BLaER1 treated with 17β-estradiol and CSF1 and Interleukin-3, amounts not matched to agents 10 nM and 100 nM (cell line): ENCODE data around the gene PRKCA.

Experiments used
- H3K27ac ChIP-seq, 11 experiments: shearing (Covaris generic); formaldehyde crosslinking; 2 replicates each; pipeline ENCODE4 v1.8.1; 2022
- H3K27me3 ChIP-seq, 11 experiments: shearing (Covaris generic); formaldehyde crosslinking; 2 replicates each; pipeline ENCODE4 v1.8.1; 2022
- H3K36me3 ChIP-seq, 11 experiments: shearing (Covaris generic); formaldehyde crosslinking; 2 replicates each; pipeline ENCODE4 v1.8.1; 2022
- H3K4me1 ChIP-seq, 10 experiments: shearing (Covaris generic); formaldehyde crosslinking; 2 replicates each; pipeline ENCODE4 v1.8.1; 2022
- H3K4me2 ChIP-seq, 11 experiments: shearing (Covaris generic); formaldehyde crosslinking; 2 replicates each; pipeline ENCODE4 v1.8.1; 2022
- H3K4me3 ChIP-seq, 10 experiments: shearing (Covaris generic); formaldehyde crosslinking; 2 replicates each; pipeline ENCODE4 v1.8.1; 2022
- H3K9ac ChIP-seq, 11 experiments: shearing (Covaris generic); formaldehyde crosslinking; 2 replicates each; pipeline ENCODE4 v1.8.1; 2022
- H3K9me3 ChIP-seq, 11 experiments: shearing (Covaris generic); formaldehyde crosslinking; replicated peaks in 1 of 11; 2 replicates each; pipeline ENCODE4 v1.8.1; 2022
- H4K20me1 ChIP-seq, 11 experiments: shearing (Covaris generic); formaldehyde crosslinking; 2 replicates each; pipeline ENCODE4 v1.8.1; 2022
- Cebpa-rat ChIP-seq, 11 experiments: shearing (Covaris generic); IDR thresholded peaks; 2 replicates each; pipeline ENCODE4 v1.8.1; 2022

Gene PRKCA

DNA sequence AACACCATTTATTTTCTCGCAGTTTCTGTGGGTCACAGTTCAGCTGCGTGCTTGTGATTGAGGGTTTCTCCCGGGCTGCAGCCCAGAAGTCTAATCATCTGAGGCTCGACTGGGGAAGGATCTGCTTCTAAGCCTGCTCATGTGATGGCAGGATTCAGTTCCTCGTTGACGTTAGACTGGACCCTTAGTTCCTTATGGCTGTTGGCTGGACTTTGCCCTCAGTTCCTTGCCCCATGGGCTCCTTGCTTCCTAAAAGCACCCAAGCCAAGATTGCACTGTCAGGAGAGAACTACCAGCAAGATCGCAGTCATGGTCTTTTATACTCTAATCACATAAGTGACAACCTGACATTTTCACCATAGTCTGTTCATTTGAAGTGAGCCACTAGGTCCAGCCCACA lies 250.0 kb downstream of the PRKCA start:
- peaks cover 0 to 41% (median 3%) of the 10 kb centered on the region in 11 experiments; a peak in 9 of 22 replicates for H3K9me3 ChIP-seq
- H3K27ac ChIP-seq, result no peak overlapping the region
- peaks cover 0 to 63% (median 0%) of the 10 kb centered on the region in 11 experiments; a peak in 4 of 22 replicates for H3K36me3 ChIP-seq
- peak overlapping the region in 2 of 11 experiments; percentile 4 to 15; a peak in 3 of 22 replicates for H3K4me2 ChIP-seq
- H3K27me3 ChIP-seq, result no peaks in the 10 kb centered on the region
- peaks cover 0 to 8% (median 0%) of the 10 kb centered on the region in 11 experiments; a peak in 1 of 22 replicates for H4K20me1 ChIP-seq
- no peak overlapping the region for H3K9ac ChIP-seq
- H3K4me3 ChIP-seq, result no peak overlapping the region
- TF ChIP-seq Cebpa-rat (IDR thresholded peaks at IDR 0.05), result no peak
- peaks cover 7 to 48% (median 13%) of the 10 kb centered on the region in 10 experiments; a peak in 19 of 20 replicates for H3K4me1 ChIP-seq

DNA sequence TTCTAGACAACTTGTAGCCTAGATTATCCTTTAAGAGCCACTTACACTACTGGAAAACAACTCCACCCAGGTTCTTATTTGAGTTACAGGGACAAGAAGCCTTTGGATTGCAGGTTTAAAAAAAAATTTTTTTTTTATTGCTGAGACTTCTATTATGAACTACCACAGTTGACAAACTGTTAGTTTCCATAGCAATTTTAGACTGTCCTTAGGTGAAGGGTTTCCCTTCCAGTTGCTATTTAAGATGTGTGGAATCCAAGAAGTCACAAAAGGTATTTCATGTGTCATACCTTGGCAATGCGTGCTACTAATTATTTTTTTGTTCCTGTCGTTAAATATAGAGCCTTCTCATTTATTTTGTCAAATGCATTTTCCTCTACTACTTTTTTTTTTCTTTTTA lies 253.2 kb downstream of the PRKCA start:
- Histone ChIP-seq H3K36me3 (peaks cover 0 to 82% (median 0%) of the 10 kb centered on the region in 11 experiments; a peak in 6 of 22 replicates), H3K27ac (no peak overlapping the region), H3K27me3 (no peaks in the 10 kb centered on the region), H3K9ac (no peak overlapping the region), H3K4me2 (no peak overlapping the region), H3K4me3 (no peak overlapping the region), H3K9me3 (peaks cover 0 to 37% (median 2%) of the 10 kb centered on the region in 11 experiments; a peak in 9 of 22 replicates), H4K20me1 (peaks cover 0 to 29% (median 0%) of the 10 kb centered on the region in 11 experiments; a peak in 2 of 22 replicates), H3K4me1 (peaks cover 0 to 34% (median 0%) of the 10 kb centered on the region in 10 experiments; a peak in 4 of 20 replicates)
- TF ChIP-seq Cebpa-rat (IDR thresholded peaks at IDR 0.05), result no peak

GRCh38 chr17:66557200-66557599 lies 254.8 kb downstream of the PRKCA start:
- Histone ChIP-seq H3K36me3 (peaks cover 0 to 79% (median 0%) of the 10 kb centered on the region in 11 experiments; a peak in 6 of 22 replicates), H3K4me2 (no peak overlapping the region)

DNA sequence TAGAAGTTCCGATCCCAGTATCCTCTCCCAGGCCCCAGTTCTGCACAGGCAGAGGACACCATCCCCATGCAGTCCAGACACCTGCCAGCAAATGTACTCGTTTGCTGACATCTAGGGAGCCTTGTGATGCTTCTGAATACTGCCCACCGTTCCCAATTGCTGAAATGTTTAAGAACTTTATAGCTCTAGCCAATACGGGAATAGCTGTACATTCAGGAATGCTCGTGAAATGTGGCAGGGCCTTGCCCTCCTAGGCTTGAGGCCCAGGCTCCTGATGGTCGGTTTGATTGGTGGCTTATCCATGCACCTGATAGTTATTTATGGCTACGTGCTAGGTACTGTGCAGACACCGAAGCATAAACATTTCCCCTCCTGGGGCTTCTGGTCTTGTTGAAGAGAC lies 255.5 kb downstream of the PRKCA start:
- TF ChIP-seq Cebpa-rat (IDR thresholded peaks at IDR 0.05), result no peak
- H3K9ac ChIP-seq, result no peak overlapping the region
- no peak overlapping the region for H3K4me3 ChIP-seq
- peaks cover 0 to 29% (median 0%) of the 10 kb centered on the region in 11 experiments; a peak in 2 of 22 replicates for H4K20me1 ChIP-seq
- H3K27me3 ChIP-seq, result no peaks in the 10 kb centered on the region
- H3K27ac ChIP-seq, result no peak overlapping the region
- no peak overlapping the region for H3K4me2 ChIP-seq
- H3K9me3 ChIP-seq, result peaks cover 0 to 18% (median 5%) of the 10 kb centered on the region in 11 experiments; a peak in 9 of 22 replicates
- peaks cover 0 to 21% (median 0%) of the 10 kb centered on the region in 10 experiments; a peak in 2 of 20 replicates for H3K4me1 ChIP-seq
- H3K36me3 ChIP-seq, result peaks cover 0 to 79% (median 0%) of the 10 kb centered on the region in 11 experiments; a peak in 6 of 22 replicates

More at GRCh38 chr17:66557200-66557599, 254.8 kb downstream of the PRKCA start:
- peaks cover 0 to 28% (median 0%) of the 10 kb centered on the region in 10 experiments; a peak in 4 of 20 replicates for H3K4me1 ChIP-seq
- H3K4me3 ChIP-seq, result no peak overlapping the region
- no peak overlapping the region for H3K27ac ChIP-seq
- H3K9ac ChIP-seq, result no peak overlapping the region
- H3K9me3 ChIP-seq, result peaks cover 0 to 24% (median 5%) of the 10 kb centered on the region in 11 experiments; a peak in 9 of 22 replicates
- no peak for TF ChIP-seq Cebpa-rat (IDR thresholded peaks at IDR 0.05)
- H3K27me3 ChIP-seq, result no peaks in the 10 kb centered on the region
- peaks cover 0 to 29% (median 0%) of the 10 kb centered on the region in 11 experiments; a peak in 2 of 22 replicates for H4K20me1 ChIP-seq

- Histone ChIP-seq H4K20me1 (peaks cover 0 to 27% (median 0%) of the 10 kb centered on the region in 11 experiments; a peak in 2 of 22 replicates), H3K9me3 (peaks cover 0 to 6% (median 3%) of the 10 kb centered on the region in 11 experiments; a peak in 6 of 22 replicates), H3K4me2 (no peak overlapping the region), H3K4me1 (peaks cover 0 to 35% (median 0%) of the 10 kb centered on the region in 10 experiments; a peak in 4 of 20 replicates), H3K27ac (no peak overlapping the region), H3K36me3 (peaks cover 0 to 51% (median 0%) of the 10 kb centered on the region in 11 experiments; a peak in 6 of 22 replicates), H3K9ac (no peak overlapping the region), H3K27me3 (no peaks in the 10 kb centered on the region), H3K4me3 (no peak overlapping the region)
- TF ChIP-seq Cebpa-rat (IDR thresholded peaks at IDR 0.05), result no peak
Measured at GRCh38 chr17:66560691-66561090, 258.3 kb downstream of the PRKCA start.

- no peaks in the 10 kb centered on the region for H3K27me3 ChIP-seq
- no peak overlapping the region for H3K4me3 ChIP-seq
- no peak overlapping the region for H3K27ac ChIP-seq
- peaks cover 0 to 6% (median 3%) of the 10 kb centered on the region in 11 experiments; a peak in 6 of 22 replicates for H3K9me3 ChIP-seq
- H3K4me1 ChIP-seq, result peaks cover 0 to 50% (median 0%) of the 10 kb centered on the region in 10 experiments; a peak in 4 of 20 replicates
- no peak overlapping the region for H3K4me2 ChIP-seq
- no peak overlapping the region for H3K9ac ChIP-seq
- H3K36me3 ChIP-seq, result peaks cover 0 to 37% (median 0%) of the 10 kb centered on the region in 11 experiments; a peak in 6 of 22 replicates
- no peak for TF ChIP-seq Cebpa-rat (IDR thresholded peaks at IDR 0.05)
- peaks cover 0 to 22% (median 0%) of the 10 kb centered on the region in 11 experiments; a peak in 2 of 22 replicates for H4K20me1 ChIP-seq
Measured at GRCh38 chr17:66562119-66562518, 259.7 kb downstream of the PRKCA start.

- peak overlapping the region in 2 of 11 experiments; percentile 25 to 29; a peak in 4 of 22 replicates for H3K4me2 ChIP-seq
- H3K27ac ChIP-seq, result no peak overlapping the region
- H3K36me3 ChIP-seq, result peaks cover 0 to 38% (median 0%) of the 10 kb centered on the region in 11 experiments; a peak in 6 of 22 replicates
- peaks cover 0 to 5% (median 0%) of the 10 kb centered on the region in 11 experiments; a peak in 1 of 22 replicates for H4K20me1 ChIP-seq
- H3K9ac ChIP-seq, result no peak overlapping the region
- H3K4me1 ChIP-seq, result peaks cover 0 to 46% (median 0%) of the 10 kb centered on the region in 10 experiments; a peak in 4 of 20 replicates
- TF ChIP-seq Cebpa-rat (IDR thresholded peaks at IDR 0.05), result no peak
- H3K27me3 ChIP-seq, result no peaks in the 10 kb centered on the region
- H3K4me3 ChIP-seq, result no peak overlapping the region
- peaks cover 4 to 16% (median 11%) of the 10 kb centered on the region in 11 experiments; a peak in 17 of 22 replicates for H3K9me3 ChIP-seq
Measured at GRCh38 chr17:66564992-66565465, 262.6 kb downstream of the PRKCA start.

GRCh38 chr17:66567234-66568170 lies 265.1 kb downstream of the PRKCA start:
- Histone ChIP-seq H3K4me1 (peaks cover 0 to 46% (median 0%) of the 10 kb centered on the region in 10 experiments; a peak in 4 of 20 replicates), H3K36me3 (peaks cover 0 to 34% (median 0%) of the 10 kb centered on the region in 11 experiments; a peak in 3 of 22 replicates), H3K27ac (no peak overlapping the region), H3K27me3 (no peaks in the 10 kb centered on the region), H3K9ac (peak overlapping the region in 1 of 11 experiments; percentile 18; a peak in 1 of 22 replicates), H4K20me1 (peaks cover 0 to 5% (median 0%) of the 10 kb centered on the region in 11 experiments; a peak in 1 of 22 replicates), H3K9me3 (peaks cover 0 to 12% (median 10%) of the 10 kb centered on the region in 11 experiments; a peak in 15 of 22 replicates), H3K4me2 (peak overlapping the region in 2 of 11 experiments; percentile 31 to 32; a peak in 2 of 22 replicates), H3K4me3 (no peak overlapping the region)
- no peak for TF ChIP-seq Cebpa-rat (IDR thresholded peaks at IDR 0.05)
